AG04449 (cell line): Measurements from ENCODE around the gene GMPR2.

ENCODE experiments used
- CTCF ChIA-PET: fragments of 350-600 bp; formaldehyde crosslinking; extraction: SDS; loops from one replicate; lab custom pipeline; 2021; ENCODE audit warnings: antibody characterized with exemption; lab: Yijun Ruan, JAX
- POLR2A ChIA-PET: fragments of 400-600, 350-600 bp; formaldehyde crosslinking; extraction: SDS; loops from one replicate; lab custom pipeline; 2020; ENCODE audit warnings: antibody characterized with exemption, inconsistent platforms; lab: Yijun Ruan, JAX
- DNase-seq: peaks from one replicate; pipeline ENCODE4 v3.0.0-alpha.2; 2010; ENCODE audit warnings: low read depth, low spot score
- H3K4me3 ChIP-seq: 2 replicates; pipeline ENCODE4 v1.5.1; 2011; ENCODE audit warnings: low read depth, mild to moderate bottlenecking, control low read depth, low read length
- CTCF ChIP-seq: IDR thresholded peaks from one replicate; pipeline ENCODE4 v1.5.1; 2011; ENCODE audit warnings: mild to moderate bottlenecking, moderate library complexity, low read length, control low read depth, inconsistent platforms; ENCODE audit not compliant: insufficient read depth; ENCODE audit errors: missing control alignments

The GMPR2 gene

GRCh38 chr14:24273422-24273998, 40.8 kb downstream of the GMPR2 start:
- ChIA-PET POLR2A (no interaction called here), CTCF (interaction anchor here (1.5 to 6.1 kb wide), 5 partner anchors 10 to 60 kb away, joined by 4 to 57 read pairs (median 13); partner anchors contain the start of genes CIDEB and TGM1)
- TF ChIP-seq CTCF: no peak
- no peak for DNase-seq
- H3K4me3 ChIP-seq: no peak overlapping the region

- ChIA-PET CTCF (interaction anchor here (1.5 to 3.7 kb wide), 4 partner anchors 10 to 60 kb away, joined by 4 to 14 read pairs (median 11); partner anchors contain the start of gene CIDEB), POLR2A (no interaction called here)
- H3K4me3 ChIP-seq: no peak overlapping the region
- no peak for DNase-seq
- no peak for TF ChIP-seq CTCF
Measured at GRCh38 chr14:24274101-24274543, 41.4 kb downstream of the GMPR2 start.

GRCh38 chr14:24277071-24277470, 44.3 kb downstream of the GMPR2 start:
- CTCF ChIA-PET: interaction anchor here (1.6 to 7.7 kb wide), 4 partner anchors 20 to 155 kb away, joined by 3 to 63 read pairs (median 10); partner anchors contain the start of gene TINF2
- POLR2A ChIA-PET: no interaction called here
- TF ChIP-seq CTCF: no peak
- H3K4me3 ChIP-seq: no peak overlapping the region
- DNase-seq: no peak

GRCh38 chr14:24277606-24278321, 45.0 kb downstream of the GMPR2 start:
- no peak overlapping the region for H3K4me3 ChIP-seq
- no peak for DNase-seq
- no peak for TF ChIP-seq CTCF
- ChIA-PET POLR2A (no interaction called here), CTCF (interaction anchor here (1.0 to 7.7 kb wide), 6 partner anchors 20 to 154 kb away, joined by 3 to 63 read pairs (median 4); partner anchors contain the start of genes CIDEB, DHRS1, NOP9 and TINF2)

- no peak for DNase-seq
- ChIA-PET CTCF (interaction anchor here (1.0 to 7.7 kb wide), 5 partner anchors 19 to 55 kb away, joined by 3 to 63 read pairs (median 4); partner anchors contain the start of genes CIDEB, DHRS1 and NOP9), POLR2A (no interaction called here)
- no peak for TF ChIP-seq CTCF
- H3K4me3 ChIP-seq: no peak overlapping the region
Measured at GRCh38 chr14:24278424-24278823, 45.7 kb downstream of the GMPR2 start.
